H1 (cell line): Measurements from ENCODE around the gene GTF2A2. TPM values are rescaled to one million over a fixed set of nuclear protein-coding genes. Genes with fewer than 3 reads are reported as not detected.

Experiments used
- CTCF ChIA-PET: fragments of 300-600 bp; sonication (Branson Sonifier 250); formaldehyde crosslinking; loops from one replicate; lab custom pipeline; 2021; ENCODE audit not compliant: partially characterized antibody; lab: Charles Lee
- POLR2A ChIA-PET: fragments of 300-600 bp; sonication (Branson Sonifier 250); formaldehyde crosslinking; loops from one replicate; lab custom pipeline; 2021; ENCODE audit warnings: inconsistent platforms; ENCODE audit not compliant: partially characterized antibody; lab: Charles Lee
- DNase-seq, 2 experiments: peaks; one replicate each; pipeline versions ENCODE4 v3.0.0 to v3.0.0-alpha.2; 2010 to 2022; ENCODE audit warnings: low spot score in 2 of 2, low read depth in 1 of 2, mixed read lengths in 1 of 2
- FAIRE-seq: peaks from 2 replicates; lab custom pipeline; 2011; peaks lifted over from hg19 to GRCh38; lab: Jason Lieb, UNC
- H2AFZ ChIP-seq: 2 replicates; pipeline ENCODE4 v1.8.1; 2012; ENCODE audit warnings: low read length, inconsistent platforms
- H2AK5ac ChIP-seq: 2 replicates; pipeline ENCODE4 v1.6.1; 2013; ENCODE audit warnings: low read depth, low read length
- H2BK120ac ChIP-seq: replicated peaks from 2 replicates; pipeline ENCODE3; 2013; ENCODE audit warnings: low read depth, low read length, inconsistent platforms
- H2BK12ac ChIP-seq: 2 replicates; pipeline ENCODE4 v1.6.1; 2013; ENCODE audit warnings: low read depth, low read length
- H2BK15ac ChIP-seq: 2 replicates; pipeline ENCODE4 v1.6.1; 2013; ENCODE audit warnings: low read length
- H2BK20ac ChIP-seq: 2 replicates; pipeline ENCODE4 v1.6.1; 2013; ENCODE audit warnings: low read length
- H2BK5ac ChIP-seq: 2 replicates; pipeline ENCODE4 v1.6.1; 2013; ENCODE audit warnings: low read depth, low read length
- H3K14ac ChIP-seq: 2 replicates; pipeline ENCODE4 v1.6.1; 2013; ENCODE audit warnings: inconsistent platforms; ENCODE audit not compliant: insufficient read length
- H3K18ac ChIP-seq: 2 replicates; pipeline ENCODE4 v1.6.1; 2013; ENCODE audit warnings: low read length; ENCODE audit errors: extremely low read depth
- H3K23ac ChIP-seq: 2 replicates; pipeline ENCODE4 v1.6.1; 2013; ENCODE audit warnings: inconsistent platforms; ENCODE audit not compliant: insufficient read length
- H3K23me2 ChIP-seq: 2 replicates; pipeline ENCODE4 v1.6.1; 2013; ENCODE audit warnings: low read depth, low read length
- H3K27ac ChIP-seq: 2 replicates; pipeline ENCODE4 v1.6.1; 2011; ENCODE audit warnings: low read depth, low read length, inconsistent platforms
- H3K27me3 ChIP-seq, 4 experiments: replicated peaks in 1 of 4; 1 replicate in 1 of 4; 2 replicates in 3 of 4; pipeline versions ENCODE4 v1.6.1 to v1.8.1; 2011 to 2013; ENCODE audit warnings: low read length in 3 of 4, mild to moderate bottlenecking in 3 of 4, inconsistent platforms in 2 of 4, mixed read lengths in 2 of 4, moderate library complexity in 1 of 4; ENCODE audit not compliant: control insufficient read depth in 3 of 4, insufficient read depth in 3 of 4; ENCODE audit errors: extremely low read depth in 1 of 4
- H3K36me3 ChIP-seq, 4 experiments: 2 replicates each; pipeline versions ENCODE4 v1.6.1 to v1.8.1; 2011 to 2013; ENCODE audit warnings: mild to moderate bottlenecking in 4 of 4, low read length in 3 of 4, moderate library complexity in 2 of 4, control low read depth in 1 of 4, inconsistent platforms in 1 of 4; ENCODE audit not compliant: insufficient read depth in 4 of 4, control insufficient read depth in 2 of 4
- H3K4ac ChIP-seq: replicated peaks from 2 replicates; pipeline ENCODE3; 2013; ENCODE audit warnings: low read length, low read depth, mixed read lengths, inconsistent platforms; ENCODE audit not compliant: insufficient read length
- H3K4me1 ChIP-seq, 4 experiments: replicated peaks in 1 of 4; 1 replicate in 1 of 4; 2 replicates in 3 of 4; pipeline versions ENCODE4 v1.6.1 to v1.8.1; 2011 to 2013; ENCODE audit warnings: low read length in 3 of 4, inconsistent platforms in 2 of 4, mixed read lengths in 1 of 4; ENCODE audit not compliant: insufficient read depth in 4 of 4, control insufficient read depth in 3 of 4
- H3K4me2 ChIP-seq, 2 experiments: 2 replicates each; pipeline versions ENCODE4 v1.6.1 to v1.8.1; 2011 to 2013; ENCODE audit warnings: low read depth in 2 of 2, low read length in 2 of 2, control low read depth in 1 of 2, inconsistent platforms in 1 of 2, mild to moderate bottlenecking in 1 of 2; ENCODE audit not compliant: insufficient read depth in 1 of 2
- H3K4me3 ChIP-seq, 4 experiments: fragments of 200-600, 300-600 bp in 1 of 4; sonication (generic), shearing (Covaris generic), sonication (Bioruptor Twin) in 1 of 4; 2 replicates each; pipeline versions ENCODE4 v1.5.1 to v1.8.1; 2011 to 2016; ENCODE audit warnings: low read length in 4 of 4, low read depth in 3 of 4, control low read depth in 2 of 4, inconsistent platforms in 2 of 4, mild to moderate bottlenecking in 2 of 4, mixed read lengths in 1 of 4, moderate library complexity in 1 of 4; ENCODE audit not compliant: insufficient read depth in 2 of 4; ENCODE audit errors: extremely low read depth in 1 of 4
- H3K56ac ChIP-seq: replicated peaks from 2 replicates; pipeline ENCODE3; 2013; ENCODE audit warnings: low read depth, mild to moderate bottlenecking, mixed read lengths, low read length, inconsistent platforms; ENCODE audit not compliant: insufficient read length
- H3K79me1 ChIP-seq: 2 replicates; pipeline ENCODE4 v1.6.1; 2013; ENCODE audit warnings: low read depth, low read length, control low read depth
- H3K79me2 ChIP-seq, 2 experiments: 2 replicates each; pipeline versions ENCODE4 v1.6.1 to v1.8.1; 2012 to 2013; ENCODE audit warnings: low read length in 2 of 2, mild to moderate bottlenecking in 2 of 2, inconsistent platforms in 1 of 2; ENCODE audit not compliant: insufficient read depth in 2 of 2, control insufficient read depth in 1 of 2
- H3K9ac ChIP-seq, 4 experiments: replicated peaks in 1 of 4; 1 replicate in 1 of 4; 2 replicates in 3 of 4; pipeline versions ENCODE4 v1.6.1 to v1.8.1; 2011 to 2013; ENCODE audit warnings: low read depth in 3 of 4, low read length in 3 of 4, control low read depth in 2 of 4, mild to moderate bottlenecking in 2 of 4, moderate library complexity in 2 of 4, inconsistent platforms in 1 of 4; ENCODE audit errors: extremely low read depth in 1 of 4
- H3K9me3 ChIP-seq, 2 experiments: 2 replicates each; pipeline versions ENCODE4 v1.6.1 to v1.8.1; 2012 to 2013; ENCODE audit warnings: mild to moderate bottlenecking in 2 of 2, moderate library complexity in 2 of 2, control low read depth in 1 of 2, inconsistent platforms in 1 of 2, low read depth in 1 of 2, low read length in 1 of 2, mixed read lengths in 1 of 2; ENCODE audit not compliant: insufficient read depth in 2 of 2
- H4K20me1 ChIP-seq, 2 experiments: replicated peaks in 1 of 2; 2 replicates each; pipeline versions ENCODE3 to v1.8.1; 2011 to 2013; ENCODE audit warnings: inconsistent platforms in 2 of 2, low read length in 2 of 2, mild to moderate bottlenecking in 1 of 2; ENCODE audit not compliant: insufficient read depth in 2 of 2, control insufficient read depth in 1 of 2
- H4K5ac ChIP-seq: 2 replicates; pipeline ENCODE4 v1.6.1; 2013; ENCODE audit warnings: low read length, low read depth, mixed read lengths, inconsistent platforms; ENCODE audit not compliant: insufficient read length
- H4K8ac ChIP-seq: 2 replicates; pipeline ENCODE4 v1.8.0; 2013; ENCODE audit warnings: mild to moderate bottlenecking, moderate library complexity, low read length, inconsistent platforms; ENCODE audit not compliant: insufficient read depth; ENCODE audit errors: extremely low read depth
- H4K91ac ChIP-seq: replicated peaks from 2 replicates; pipeline ENCODE3; 2013; ENCODE audit warnings: low read length, mixed read lengths, inconsistent platforms; ENCODE audit not compliant: insufficient read length
- CREB1 ChIP-seq: IDR thresholded peaks from 2 replicates; pipeline ENCODE4 v1.6.1; 2012; ENCODE audit warnings: inconsistent platforms
- NRF1 ChIP-seq: IDR thresholded peaks from 2 replicates; pipeline ENCODE4 v1.6.1; 2011; ENCODE audit warnings: mild to moderate bottlenecking, low read depth, low read length, improper control_type of control experiment
- WGBS, 2 experiments: shearing (Covaris generic) in 1 of 2; methylation state at CpG; one replicate each; pipeline versions ENCODE4 v1.1.6 to v1.1.7; 2013 to 2015; ENCODE audit warnings: low lambda C conversion rate in 2 of 2, mixed read lengths in 2 of 2, inconsistent platforms in 1 of 2, low coverage in 1 of 2, missing lambda C conversion rate in 1 of 2; ENCODE audit not compliant: insufficient replicate concordance in 2 of 2, insufficient coverage in 1 of 2, insufficient read length in 1 of 2; ENCODE audit errors: extremely low coverage in 1 of 2, missing lambda C conversion rate in 1 of 2; 5-methylcytosine and 5-hydroxymethylcytosine counted together
- polyA plus RNA-seq, 7 experiments: library from polyadenylated mRNA; depleted of rRNA in 3 of 7; stranded (reverse) in 5 of 7; unstranded in 2 of 7; fragments of >200 nt in 5 of 7; fragments of 200-250 nt in 2 of 7; gene quantifications; 1 replicate in 5 of 7; 2 replicates in 1 of 7; 4 replicates in 1 of 7; pipeline versions ENCODE4 v1.2.1 to v1.2.3, GENCODE V29; 2011 to 2013; ENCODE audit warnings: missing spikeins in 2 of 7, mixed read lengths in 2 of 7
- total RNA-seq: library from RNA; stranded (reverse); fragmentation: NEBNext Ultra II Directional; extraction: Animal tissue kit (Norgen Biotek cat#: 25700); gene quantifications from 2 replicates; pipeline ENCODE4 v1.2.1, GENCODE V29; 2021

Gene GTF2A2
- total and polyA plus RNA-seq, 2 of the 8 experiments (the other 6 are each of a cell fraction or from before 2014, with no cell fraction given): 52.2 to 161 TPM

DNA sequence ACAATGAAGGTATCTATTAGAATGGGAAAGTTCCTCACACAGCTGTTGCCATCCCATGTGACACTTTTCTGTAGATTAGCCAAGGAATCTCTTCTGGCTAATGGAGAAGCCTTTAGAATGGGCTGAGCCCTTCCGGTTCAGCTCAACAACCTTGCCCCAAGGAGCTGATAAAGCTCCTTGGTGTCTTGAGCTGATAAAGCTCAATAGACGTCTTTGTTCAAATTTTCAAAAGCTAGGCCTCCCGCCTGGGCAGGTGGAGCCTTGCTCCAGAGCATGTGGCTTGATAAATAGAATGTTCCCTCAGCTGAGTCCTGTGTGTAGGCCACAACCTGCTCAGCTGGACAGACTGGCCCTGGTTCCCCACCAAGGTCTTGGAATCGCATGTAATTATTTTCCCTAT lies 39.0 kb upstream of the GTF2A2 start:
- Histone ChIP-seq H3K36me3 (no peaks in the 10 kb centered on the region), H3K56ac (no peak overlapping the region), H3K4me1 (no peaks in the 10 kb centered on the region), H3K4me3 (no peak overlapping the region), H3K23ac (no peak overlapping the region), H4K20me1 (no peaks in the 10 kb centered on the region), H3K9me3 (no peaks in the 10 kb centered on the region), H3K4ac (no peak overlapping the region), H3K79me1 (no peaks in the 10 kb centered on the region), H3K23me2 (no peaks in the 10 kb centered on the region), H3K18ac (no peak overlapping the region), H2BK120ac (no peak overlapping the region), H3K9ac (no peak overlapping the region), H2BK15ac (no peak overlapping the region), H4K5ac (no peak overlapping the region), H3K27me3 (no peaks in the 10 kb centered on the region), H3K79me2 (no peaks in the 10 kb centered on the region), H4K8ac (peak overlapping the region; percentile 57; the same call in 1 of the 2 replicates), H2BK5ac (no peak overlapping the region), H4K91ac (no peak overlapping the region), H3K27ac (no peak overlapping the region), H3K14ac (no peak overlapping the region), H2AFZ (no peak overlapping the region), H3K4me2 (no peak overlapping the region), H2BK12ac (no peak overlapping the region), H2BK20ac (no peak overlapping the region), H2AK5ac (no peak overlapping the region)
- DNase-seq: no peak
- POLR2A ChIA-PET: no interaction called here
- WGBS, 2 experiments: 83% methylated on average over 4 of the region's 4 CpGs; no CpG with 5 or more reads in 1 of the 2 experiments
- CTCF ChIA-PET: interaction anchor here (1.0 kb wide), 1 partner anchor 45 kb away, joined by 3 read pairs; no protein-coding TSS in a partner anchor
- no peak for FAIRE-seq
- TF ChIP-seq NRF1: no peak
- no peak for TF ChIP-seq CREB1
